Measurements from ENCODE around the gene AUP1.

DNA sequence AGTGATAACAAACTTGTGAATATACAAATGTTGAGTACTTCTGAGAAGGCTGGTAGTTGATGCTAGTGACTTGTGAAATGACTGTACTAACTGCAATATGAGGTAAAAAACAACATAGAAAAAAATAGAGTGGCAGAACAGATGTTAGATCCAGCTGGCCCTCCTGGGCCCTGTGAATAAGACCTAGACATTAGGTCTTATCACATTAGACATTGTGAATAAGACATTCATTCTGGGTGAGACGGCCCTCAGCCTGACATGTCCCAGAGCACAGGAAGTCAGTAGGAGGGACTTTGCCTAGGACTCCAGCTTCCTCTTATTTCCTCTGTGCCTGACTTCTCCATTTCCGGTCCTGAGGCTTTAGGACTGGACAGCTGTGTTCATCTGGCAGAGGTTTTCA, 47.9 kb upstream of the AUP1 start:
- TF ChIP-seq, protein P1, sequence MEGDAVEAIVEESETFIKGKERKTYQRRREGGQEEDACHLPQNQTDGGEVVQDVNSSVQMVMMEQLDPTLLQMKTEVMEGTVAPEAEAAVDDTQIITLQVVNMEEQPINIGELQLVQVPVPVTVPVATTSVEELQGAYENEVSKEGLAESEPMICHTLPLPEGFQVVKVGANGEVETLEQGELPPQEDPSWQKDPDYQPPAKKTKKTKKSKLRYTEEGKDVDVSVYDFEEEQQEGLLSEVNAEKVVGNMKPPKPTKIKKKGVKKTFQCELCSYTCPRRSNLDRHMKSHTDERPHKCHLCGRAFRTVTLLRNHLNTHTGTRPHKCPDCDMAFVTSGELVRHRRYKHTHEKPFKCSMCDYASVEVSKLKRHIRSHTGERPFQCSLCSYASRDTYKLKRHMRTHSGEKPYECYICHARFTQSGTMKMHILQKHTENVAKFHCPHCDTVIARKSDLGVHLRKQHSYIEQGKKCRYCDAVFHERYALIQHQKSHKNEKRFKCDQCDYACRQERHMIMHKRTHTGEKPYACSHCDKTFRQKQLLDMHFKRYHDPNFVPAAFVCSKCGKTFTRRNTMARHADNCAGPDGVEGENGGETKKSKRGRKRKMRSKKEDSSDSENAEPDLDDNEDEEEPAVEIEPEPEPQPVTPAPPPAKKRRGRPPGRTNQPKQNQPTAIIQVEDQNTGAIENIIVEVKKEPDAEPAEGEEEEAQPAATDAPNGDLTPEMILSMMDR (IDR thresholded peaks at IDR 0.05) = no peak
- TF ChIP-seq POLR2AphosphoS5 (IDR thresholded peaks at IDR 0.05) = no peak

Data from breast epithelium (tissue), 3 donors.